HG03060 (cell line): ENCODE results near the gene NLRP14.

Source experiments
- ATAC-seq: cut with Tn5 transposase; IDR thresholded peaks from one replicate; pipeline ENCODE4 v1.9.1; 2021; ENCODE audit warnings: low read depth, moderate number of reproducible peaks; ENCODE audit not compliant: unreplicated experiment

Gene NLRP14, protein sequence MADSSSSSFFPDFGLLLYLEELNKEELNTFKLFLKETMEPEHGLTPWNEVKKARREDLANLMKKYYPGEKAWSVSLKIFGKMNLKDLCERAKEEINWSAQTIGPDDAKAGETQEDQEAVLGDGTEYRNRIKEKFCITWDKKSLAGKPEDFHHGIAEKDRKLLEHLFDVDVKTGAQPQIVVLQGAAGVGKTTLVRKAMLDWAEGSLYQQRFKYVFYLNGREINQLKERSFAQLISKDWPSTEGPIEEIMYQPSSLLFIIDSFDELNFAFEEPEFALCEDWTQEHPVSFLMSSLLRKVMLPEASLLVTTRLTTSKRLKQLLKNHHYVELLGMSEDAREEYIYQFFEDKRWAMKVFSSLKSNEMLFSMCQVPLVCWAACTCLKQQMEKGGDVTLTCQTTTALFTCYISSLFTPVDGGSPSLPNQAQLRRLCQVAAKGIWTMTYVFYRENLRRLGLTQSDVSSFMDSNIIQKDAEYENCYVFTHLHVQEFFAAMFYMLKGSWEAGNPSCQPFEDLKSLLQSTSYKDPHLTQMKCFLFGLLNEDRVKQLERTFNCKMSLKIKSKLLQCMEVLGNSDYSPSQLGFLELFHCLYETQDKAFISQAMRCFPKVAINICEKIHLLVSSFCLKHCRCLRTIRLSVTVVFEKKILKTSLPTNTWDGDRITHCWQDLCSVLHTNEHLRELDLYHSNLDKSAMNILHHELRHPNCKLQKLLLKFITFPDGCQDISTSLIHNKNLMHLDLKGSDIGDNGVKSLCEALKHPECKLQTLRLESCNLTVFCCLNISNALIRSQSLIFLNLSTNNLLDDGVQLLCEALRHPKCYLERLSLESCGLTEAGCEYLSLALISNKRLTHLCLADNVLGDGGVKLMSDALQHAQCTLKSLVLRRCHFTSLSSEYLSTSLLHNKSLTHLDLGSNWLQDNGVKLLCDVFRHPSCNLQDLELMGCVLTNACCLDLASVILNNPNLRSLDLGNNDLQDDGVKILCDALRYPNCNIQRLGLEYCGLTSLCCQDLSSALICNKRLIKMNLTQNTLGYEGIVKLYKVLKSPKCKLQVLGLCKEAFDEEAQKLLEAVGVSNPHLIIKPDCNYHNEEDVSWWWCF

GRCh38 chr11:7020183-7020917 lies at the start of gene NLRP14, which contains the start of gene ZNF214:
TSS of gene NLRP14 (plus strand) at chr11:7020479. CDS start at chr11:7038587, 18,108 bp downstream.
TSS of gene ZNF214 (minus strand) at chr11:7020346. CDS start at chr11:7002835, 17,511 bp downstream.
- ATAC-seq, result no peak

- ATAC-seq, result no peak
Measured at GRCh38 chr11:6979365-6979764, 40.9 kb upstream of the NLRP14 start.

GRCh38 chr11:6986487-6986886 lies 33.8 kb upstream of the NLRP14 start:
- no peak for ATAC-seq

DNA sequence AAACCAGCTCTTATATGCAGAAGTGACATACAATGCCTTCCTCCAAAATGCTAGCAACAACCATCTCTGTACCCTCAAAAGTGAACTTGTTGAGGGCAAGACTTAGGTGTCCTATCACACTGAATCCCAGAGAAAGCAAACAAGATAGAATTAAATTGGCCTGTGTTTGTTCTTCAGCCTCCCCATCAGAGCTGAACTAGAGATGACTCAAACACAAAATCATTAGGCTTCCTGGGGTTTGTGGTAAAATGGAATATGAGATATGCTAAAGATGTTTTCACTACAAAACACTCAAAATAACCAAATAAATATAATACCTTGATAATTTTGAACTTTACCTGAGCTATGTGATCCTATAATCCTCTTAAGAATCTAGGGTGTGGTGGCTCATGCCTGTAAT lies 31.8 kb upstream of the NLRP14 start:
- ATAC-seq, result no peak

DNA sequence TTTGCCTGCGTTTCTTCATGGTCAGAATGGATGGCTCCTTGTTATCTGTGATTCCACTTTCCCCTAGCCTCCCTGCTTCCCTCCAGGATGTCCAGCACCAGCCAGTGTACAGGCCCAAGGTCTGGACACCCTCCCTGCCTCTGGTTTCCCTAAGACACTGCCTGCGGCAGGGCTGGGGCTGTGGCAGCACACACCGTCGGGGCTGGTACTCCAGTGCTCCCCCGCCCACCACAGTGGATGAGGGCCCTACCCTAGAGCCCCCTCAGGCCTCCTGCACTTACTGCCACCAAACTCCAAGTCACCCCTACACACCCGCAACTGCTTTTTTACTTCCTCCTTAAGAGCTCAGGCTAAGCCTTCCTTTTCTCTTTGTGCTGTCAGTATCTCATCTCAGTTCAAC lies 29.1 kb upstream of the NLRP14 start:
- no peak for ATAC-seq

DNA sequence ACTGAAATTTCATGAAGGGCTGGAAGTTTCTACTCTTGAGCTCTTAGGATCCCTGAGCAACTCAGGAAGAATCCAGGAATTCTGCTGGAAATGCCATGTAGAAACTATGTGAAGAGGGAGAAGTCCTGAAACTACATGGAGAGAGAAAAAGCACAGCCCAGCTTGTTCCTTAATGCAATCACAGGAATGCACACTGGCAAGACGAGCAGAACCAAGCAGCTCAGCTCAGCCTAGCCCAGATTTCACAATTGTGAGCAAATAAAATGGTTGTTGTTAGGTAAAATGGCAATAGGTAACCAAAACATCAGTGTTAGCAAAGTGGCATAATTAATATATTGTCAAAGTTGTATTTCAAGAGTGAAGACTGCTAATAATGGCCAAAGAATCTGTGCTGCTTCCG lies 28.3 kb upstream of the NLRP14 start:
- no peak for ATAC-seq

DNA sequence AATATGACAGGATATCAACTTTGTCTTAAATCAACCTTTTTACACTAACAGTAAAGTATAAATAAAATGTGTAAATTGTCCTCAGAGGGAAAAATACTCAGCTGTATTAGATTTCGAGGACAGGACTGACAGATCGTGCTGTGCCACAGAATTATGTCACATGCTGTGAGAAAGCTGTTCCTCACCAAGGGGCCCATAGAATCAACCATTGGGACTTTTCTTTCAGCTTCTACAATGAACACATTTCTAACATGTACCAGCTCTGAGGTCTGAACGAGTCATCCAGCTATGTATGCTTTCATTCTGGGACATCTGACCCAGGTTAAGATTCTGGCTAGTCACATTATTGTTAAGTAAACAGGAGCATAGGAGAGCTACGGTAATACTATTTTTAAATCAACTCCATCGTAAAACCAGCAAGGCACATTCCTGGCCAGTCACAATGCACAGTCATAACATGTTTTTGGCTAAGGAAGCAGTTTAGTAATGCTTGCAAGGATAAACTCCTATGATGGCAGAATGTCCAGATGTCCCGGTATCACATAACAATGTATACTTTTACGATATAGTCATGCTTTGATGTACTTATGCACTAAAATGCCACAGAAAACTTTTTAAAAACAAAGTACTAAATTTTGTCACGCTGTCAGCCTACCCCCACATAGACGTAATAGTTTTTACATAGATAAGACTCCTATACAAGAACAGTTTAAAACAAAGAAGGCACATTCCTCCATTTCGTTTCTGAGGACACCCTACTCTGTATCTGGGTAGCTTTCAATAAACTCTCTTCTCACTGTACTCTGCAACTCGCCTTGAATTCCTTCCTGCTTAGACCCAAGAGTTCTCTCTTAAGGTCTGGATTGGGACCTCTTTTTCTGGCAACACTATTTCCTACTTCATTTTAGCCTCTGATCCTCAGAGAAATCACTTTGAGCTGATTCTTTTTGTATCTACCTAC lies 27.5 kb upstream of the NLRP14 start:
- no peak for ATAC-seq

- ATAC-seq, result no peak
Measured at GRCh38 chr11:6995703-6996102, 24.6 kb upstream of the NLRP14 start.

- ATAC-seq, result no peak
Measured at GRCh38 chr11:7004482-7004881, 15.8 kb upstream of the NLRP14 start.

- no peak for ATAC-seq
Measured at GRCh38 chr11:7014118-7014517, 6.2 kb upstream of the NLRP14 start.

GRCh38 chr11:7016011-7016410 lies 4.3 kb upstream of the NLRP14 start:
- ATAC-seq, result no peak

GRCh38 chr11:7019500-7020182 lies 638 bp upstream of the NLRP14 start:
- ATAC-seq, result no peak

DNA sequence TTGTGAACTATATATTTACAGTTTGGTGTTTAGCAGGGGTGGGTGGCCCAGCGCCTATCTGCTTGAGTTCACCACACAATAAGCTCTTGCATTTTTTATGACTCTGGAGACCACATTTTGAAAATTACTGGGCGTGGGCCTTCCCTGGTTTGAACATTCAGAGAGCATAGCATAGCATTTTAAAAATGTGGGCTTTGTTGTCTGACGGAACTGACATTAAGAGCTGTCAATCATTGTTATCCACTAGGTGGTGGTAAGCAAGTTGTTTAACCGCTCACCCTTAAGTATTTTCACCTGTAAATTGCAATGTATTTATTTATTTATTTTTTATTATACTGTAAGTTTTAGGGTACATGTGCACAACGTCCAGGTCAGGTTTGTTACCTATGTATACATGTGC lies 1.0 kb downstream of the NLRP14 start:
- ATAC-seq, result no peak

- ATAC-seq, result no peak
Measured at GRCh38 chr11:7028141-7028540, 7.9 kb downstream of the NLRP14 start.

DNA sequence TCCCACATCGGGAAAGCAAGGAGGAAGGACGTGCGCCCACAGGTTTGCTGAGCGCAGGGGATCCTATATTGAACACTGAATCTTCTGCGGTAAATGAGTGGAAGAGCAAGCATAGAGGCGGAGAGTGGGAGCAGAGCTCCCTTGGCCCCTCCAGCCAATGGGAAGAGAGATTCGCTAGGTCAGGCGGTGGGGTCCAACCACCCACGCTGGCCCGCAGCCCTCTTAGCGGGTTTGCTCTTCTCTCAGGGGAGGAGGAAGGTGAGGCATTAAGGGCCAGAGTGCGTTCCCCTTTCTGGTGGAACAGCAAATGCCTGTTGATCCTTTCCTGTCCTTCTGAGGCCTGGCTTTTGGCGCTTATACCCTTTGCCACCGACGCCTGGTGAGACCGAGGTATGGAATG lies 10.6 kb downstream of the NLRP14 start:
- no peak for ATAC-seq

DNA sequence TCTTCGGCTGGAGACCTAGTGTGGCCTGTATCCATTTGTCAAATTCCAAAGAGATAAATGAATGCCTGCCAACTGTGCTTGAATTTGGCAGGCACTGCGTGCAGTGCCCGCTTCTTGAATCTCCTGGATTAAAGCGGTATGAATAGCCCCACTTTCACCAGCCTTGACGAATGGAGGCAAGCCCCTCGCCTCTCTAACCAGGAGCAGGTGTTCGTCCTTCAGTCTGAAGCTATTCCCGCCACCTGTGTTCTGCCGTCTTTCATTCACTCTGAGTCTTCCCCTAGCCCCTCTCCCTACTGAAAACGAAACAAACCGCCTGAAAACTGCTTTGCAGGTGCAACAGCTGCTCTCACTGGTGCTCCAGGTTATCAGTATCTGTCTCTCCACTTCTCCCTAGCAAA lies 11.2 kb downstream of the NLRP14 start:
- no peak for ATAC-seq

GRCh38 chr11:7032692-7033091 lies 12.4 kb downstream of the NLRP14 start:
- ATAC-seq, result no peak

GRCh38 chr11:7034019-7034418 lies 13.7 kb downstream of the NLRP14 start:
- no peak for ATAC-seq
